ENCODE data around the gene ETF1. TPM values are rescaled to one million over a fixed set of nuclear protein-coding genes. Genes with fewer than 3 reads are reported as not detected.

ETF1 gene
- total and polyA plus RNA-seq, 9 of the 15 experiments (the other 6 are each of a cell fraction or from before 2014, with no cell fraction given), result 53.7 to 209 (median 164) TPM

- TF ChIP-seq ZBTB49 (CRISPR knock-in tag; IDR thresholded peaks at IDR 0.05; ENCODE audit: borderline replicate concordance) (no peak), FOXJ3 (CRISPR knock-in tag; IDR thresholded peaks at IDR 0.05) (no peak), CBX5 (IDR thresholded peaks at IDR 0.05; ENCODE audit: borderline replicate concordance, low read depth) (no peak), MAZ (CRISPR knock-in tag; conservative IDR thresholded peaks at IDR 0.05 in 1 of 2, IDR thresholded peaks at IDR 0.05 in 1 of 2) (peak; percentile 64 to 87), MTA2 (IDR thresholded peaks at IDR 0.05; ENCODE audit: low read depth) (no peak; the same call in 1 of the 2 replicates), ZNF785 (CRISPR knock-in tag; IDR thresholded peaks at IDR 0.05) (no peak), ZNF232 (CRISPR knock-in tag; IDR thresholded peaks at IDR 0.05) (no peak), MEF2D (tag; conservative IDR thresholded peaks at IDR 0.05; ENCODE audit: low read depth) (no peak), RAD21 (CRISPR knock-in tag; conservative IDR thresholded peaks at IDR 0.05 in 1 of 2, IDR thresholded peaks at IDR 0.05 in 1 of 2) (peak; percentile 79 to 91), FOXP4 (CRISPR knock-in tag; IDR thresholded peaks at IDR 0.05; ENCODE audit: borderline replicate concordance) (0 out of 2 replicates have a peak, but pooled peaks have one; percentile 24), ZNF589 (CRISPR knock-in tag; IDR thresholded peaks at IDR 0.05; ENCODE audit: low read depth) (0 out of 2 replicates have a peak, but pooled peaks have one; percentile 21), THRAP3 (IDR thresholded peaks at IDR 0.05; ENCODE audit: borderline replicate concordance) (no peak), TAF7 (tag; IDR thresholded peaks at IDR 0.05) (no peak), ZNF778 (CRISPR knock-in tag; IDR thresholded peaks at IDR 0.05) (no peak)
- TF ChIP-seq, protein P1, sequence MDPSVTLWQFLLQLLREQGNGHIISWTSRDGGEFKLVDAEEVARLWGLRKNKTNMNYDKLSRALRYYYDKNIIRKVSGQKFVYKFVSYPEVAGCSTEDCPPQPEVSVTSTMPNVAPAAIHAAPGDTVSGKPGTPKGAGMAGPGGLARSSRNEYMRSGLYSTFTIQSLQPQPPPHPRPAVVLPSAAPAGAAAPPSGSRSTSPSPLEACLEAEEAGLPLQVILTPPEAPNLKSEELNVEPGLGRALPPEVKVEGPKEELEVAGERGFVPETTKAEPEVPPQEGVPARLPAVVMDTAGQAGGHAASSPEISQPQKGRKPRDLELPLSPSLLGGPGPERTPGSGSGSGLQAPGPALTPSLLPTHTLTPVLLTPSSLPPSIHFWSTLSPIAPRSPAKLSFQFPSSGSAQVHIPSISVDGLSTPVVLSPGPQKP (CRISPR knock-in tag; IDR thresholded peaks at IDR 0.05), result no peak
- TF ChIP-seq, protein P2, sequence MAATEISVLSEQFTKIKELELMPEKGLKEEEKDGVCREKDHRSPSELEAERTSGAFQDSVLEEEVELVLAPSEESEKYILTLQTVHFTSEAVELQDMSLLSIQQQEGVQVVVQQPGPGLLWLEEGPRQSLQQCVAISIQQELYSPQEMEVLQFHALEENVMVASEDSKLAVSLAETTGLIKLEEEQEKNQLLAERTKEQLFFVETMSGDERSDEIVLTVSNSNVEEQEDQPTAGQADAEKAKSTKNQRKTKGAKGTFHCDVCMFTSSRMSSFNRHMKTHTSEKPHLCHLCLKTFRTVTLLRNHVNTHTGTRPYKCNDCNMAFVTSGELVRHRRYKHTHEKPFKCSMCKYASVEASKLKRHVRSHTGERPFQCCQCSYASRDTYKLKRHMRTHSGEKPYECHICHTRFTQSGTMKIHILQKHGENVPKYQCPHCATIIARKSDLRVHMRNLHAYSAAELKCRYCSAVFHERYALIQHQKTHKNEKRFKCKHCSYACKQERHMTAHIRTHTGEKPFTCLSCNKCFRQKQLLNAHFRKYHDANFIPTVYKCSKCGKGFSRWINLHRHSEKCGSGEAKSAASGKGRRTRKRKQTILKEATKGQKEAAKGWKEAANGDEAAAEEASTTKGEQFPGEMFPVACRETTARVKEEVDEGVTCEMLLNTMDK (IDR thresholded peaks at IDR 0.05; ENCODE audit: borderline replicate concordance, insufficient read depth, low read depth, low read length, poor library complexity, severe bottlenecking), result peak; percentile 86
- TF ChIP-seq, protein P3, sequence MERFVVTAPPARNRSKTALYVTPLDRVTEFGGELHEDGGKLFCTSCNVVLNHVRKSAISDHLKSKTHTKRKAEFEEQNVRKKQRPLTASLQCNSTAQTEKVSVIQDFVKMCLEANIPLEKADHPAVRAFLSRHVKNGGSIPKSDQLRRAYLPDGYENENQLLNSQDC (CRISPR knock-in tag; IDR thresholded peaks at IDR 0.05), result no peak
Observed at GRCh38 chr5:138464008-138464387, 79.0 kb downstream of the ETF1 start (continued).
